ENCODE measurements around the gene PGBD1. TPM values are rescaled to one million over a fixed set of nuclear protein-coding genes. Genes with fewer than 3 reads are reported as not detected.

Gene PGBD1, protein sequence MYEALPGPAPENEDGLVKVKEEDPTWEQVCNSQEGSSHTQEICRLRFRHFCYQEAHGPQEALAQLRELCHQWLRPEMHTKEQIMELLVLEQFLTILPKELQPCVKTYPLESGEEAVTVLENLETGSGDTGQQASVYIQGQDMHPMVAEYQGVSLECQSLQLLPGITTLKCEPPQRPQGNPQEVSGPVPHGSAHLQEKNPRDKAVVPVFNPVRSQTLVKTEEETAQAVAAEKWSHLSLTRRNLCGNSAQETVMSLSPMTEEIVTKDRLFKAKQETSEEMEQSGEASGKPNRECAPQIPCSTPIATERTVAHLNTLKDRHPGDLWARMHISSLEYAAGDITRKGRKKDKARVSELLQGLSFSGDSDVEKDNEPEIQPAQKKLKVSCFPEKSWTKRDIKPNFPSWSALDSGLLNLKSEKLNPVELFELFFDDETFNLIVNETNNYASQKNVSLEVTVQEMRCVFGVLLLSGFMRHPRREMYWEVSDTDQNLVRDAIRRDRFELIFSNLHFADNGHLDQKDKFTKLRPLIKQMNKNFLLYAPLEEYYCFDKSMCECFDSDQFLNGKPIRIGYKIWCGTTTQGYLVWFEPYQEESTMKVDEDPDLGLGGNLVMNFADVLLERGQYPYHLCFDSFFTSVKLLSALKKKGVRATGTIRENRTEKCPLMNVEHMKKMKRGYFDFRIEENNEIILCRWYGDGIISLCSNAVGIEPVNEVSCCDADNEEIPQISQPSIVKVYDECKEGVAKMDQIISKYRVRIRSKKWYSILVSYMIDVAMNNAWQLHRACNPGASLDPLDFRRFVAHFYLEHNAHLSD
- 0.97 and 1.2 TPM in 2 replicates for total RNA-seq (2014; rRNA removed; shearing (Covaris generic))

DNA sequence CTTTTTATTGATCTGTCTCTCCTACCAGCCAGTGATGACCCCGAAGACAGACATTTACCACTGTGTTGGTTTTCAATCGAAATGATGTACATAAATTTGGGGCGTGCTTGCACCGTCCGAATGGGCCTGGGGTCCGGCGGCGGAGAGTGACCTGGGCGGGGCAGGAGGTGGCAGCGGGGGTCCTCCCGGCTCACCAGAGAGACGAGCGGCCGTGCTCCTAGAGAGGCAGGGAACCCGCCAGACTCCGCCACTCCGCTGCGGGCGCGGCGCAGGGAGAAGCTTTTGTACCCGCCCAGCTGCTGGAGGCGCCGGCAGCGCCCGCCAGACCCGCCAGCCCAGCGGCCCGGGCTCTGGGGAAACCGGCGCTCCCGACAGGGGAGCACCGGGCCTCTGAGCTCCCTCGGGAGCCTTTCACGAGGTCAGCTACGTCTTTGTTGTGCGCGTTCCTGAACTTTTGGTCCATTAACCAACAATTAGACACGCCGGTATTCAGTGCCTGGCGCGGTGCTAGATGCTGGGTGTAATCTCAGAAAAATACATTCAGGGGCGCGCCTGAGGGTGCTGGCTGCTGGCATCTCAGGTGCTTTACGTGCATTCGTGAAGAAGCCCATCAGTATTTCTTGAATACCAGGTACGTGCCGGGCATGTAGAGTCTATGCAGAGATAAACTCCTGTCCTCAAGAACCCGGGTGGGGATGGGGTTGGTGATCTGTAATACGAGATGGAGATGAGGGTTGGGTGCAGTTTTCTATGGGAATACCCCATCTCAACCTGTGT lies at the start of gene PGBD1:
Gene PGBD1 (plus strand): TSS at position 285 of the 777 bp plus-strand sequence. CDS start 2,242 bp downstream, outside the sequence.
- peak; percentile 62 for DNase-seq (ENCODE audit: low spot score)

DNA sequence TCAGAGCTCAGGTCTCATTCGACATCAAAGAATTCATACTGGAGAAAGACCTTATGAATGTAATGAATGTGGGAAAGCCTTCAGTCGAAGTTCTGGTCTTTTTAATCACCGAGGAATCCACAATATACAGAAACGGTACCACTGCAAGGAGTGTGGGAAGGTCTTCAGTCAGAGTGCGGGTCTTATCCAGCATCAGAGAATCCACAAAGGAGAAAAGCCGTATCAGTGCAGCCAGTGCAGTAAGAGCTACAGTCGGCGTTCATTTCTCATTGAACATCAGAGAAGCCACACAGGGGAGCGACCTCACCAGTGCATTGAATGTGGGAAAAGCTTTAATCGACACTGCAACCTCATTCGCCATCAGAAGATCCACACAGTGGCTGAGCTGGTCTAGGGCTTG lies 48.6 kb upstream of the PGBD1 start:
- no peak for DNase-seq (ENCODE audit: low spot score)

DNA sequence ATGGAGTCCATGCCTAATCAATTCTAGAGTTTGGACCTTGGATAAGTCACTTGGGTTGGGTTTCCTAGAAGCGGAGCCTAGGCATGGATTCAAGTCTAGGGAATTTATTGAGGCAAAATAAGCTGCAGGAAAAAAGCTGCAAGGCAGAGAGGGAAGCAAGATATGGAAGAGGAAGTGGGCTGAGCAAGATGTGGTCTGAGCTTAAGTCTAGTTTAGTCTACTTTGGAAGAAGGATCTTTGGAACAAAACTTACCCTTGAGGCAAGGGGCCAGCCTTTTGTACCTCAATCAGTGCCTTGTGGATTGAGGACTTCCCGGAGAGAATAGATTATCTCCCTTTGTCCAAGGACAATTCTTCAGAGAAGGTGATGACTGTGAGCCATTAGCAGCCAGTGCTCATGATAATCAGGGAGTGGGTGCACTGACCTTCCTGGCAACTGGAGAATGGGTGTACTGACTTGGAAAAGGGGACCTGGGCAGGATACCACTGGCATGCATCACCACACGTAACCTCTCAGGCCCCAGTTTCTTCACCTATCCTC lies 45.4 kb upstream of the PGBD1 start:
- no peak for DNase-seq (ENCODE audit: low spot score)

DNA sequence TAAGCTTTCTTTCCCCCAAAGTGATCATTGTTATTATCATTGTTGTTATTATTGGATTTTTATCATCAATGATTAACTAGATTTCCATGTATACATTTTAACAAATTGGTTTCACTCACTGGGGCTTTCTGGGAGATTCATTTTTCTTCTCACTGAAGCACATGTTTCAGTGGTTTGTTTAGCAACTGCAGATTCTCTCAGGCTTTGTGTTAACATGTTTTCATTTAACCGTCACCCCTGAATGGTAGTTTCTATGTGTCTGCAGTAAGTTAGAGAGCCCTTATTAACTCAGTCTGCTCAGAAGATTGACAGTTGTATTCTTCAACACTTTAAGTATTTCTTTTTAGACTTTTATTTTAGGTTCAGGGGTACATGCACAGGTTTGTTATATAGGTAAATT lies 41.7 kb upstream of the PGBD1 start:
- no peak for DNase-seq (ENCODE audit: low spot score)

DNA sequence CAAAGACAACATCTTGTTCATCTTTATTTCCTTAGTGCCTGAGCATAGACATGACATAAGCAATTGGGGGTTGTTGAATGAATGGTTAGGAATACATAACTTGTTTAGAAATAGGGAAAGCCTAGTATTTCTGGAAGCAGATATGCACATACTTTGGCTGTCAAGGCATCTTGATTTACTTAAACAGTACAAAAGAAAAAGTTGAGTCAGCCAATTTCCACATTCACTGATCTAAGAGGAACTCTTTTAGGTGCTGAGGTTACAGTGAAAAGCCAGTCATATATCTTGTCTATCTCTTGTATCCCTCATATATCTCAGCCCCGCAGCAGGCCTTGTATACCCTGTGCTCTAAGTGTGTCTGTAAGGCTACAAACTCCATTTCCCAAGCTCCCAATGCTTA lies 40.9 kb upstream of the PGBD1 start:
- DNase-seq (ENCODE audit: low spot score) = no peak

DNA sequence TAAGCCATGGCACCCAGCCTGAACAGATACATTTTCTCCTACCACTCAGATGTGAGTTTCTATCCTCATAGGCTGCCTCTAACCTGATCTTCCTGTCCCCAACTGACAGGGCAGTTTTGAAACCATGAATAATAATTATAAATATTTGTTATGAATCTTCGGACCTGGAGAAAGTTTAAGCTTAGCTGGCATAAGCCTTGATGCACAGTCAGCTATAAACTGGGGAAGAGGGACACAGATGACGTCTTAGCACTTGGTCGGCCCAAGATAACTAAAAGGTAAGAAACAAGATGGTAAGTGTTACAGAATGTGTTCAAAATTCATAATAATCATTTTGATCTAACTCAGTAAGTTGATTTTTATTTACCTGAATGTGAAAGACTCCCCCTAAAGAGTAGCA lies 37.4 kb upstream of the PGBD1 start:
- no peak for DNase-seq (ENCODE audit: low spot score)

DNA sequence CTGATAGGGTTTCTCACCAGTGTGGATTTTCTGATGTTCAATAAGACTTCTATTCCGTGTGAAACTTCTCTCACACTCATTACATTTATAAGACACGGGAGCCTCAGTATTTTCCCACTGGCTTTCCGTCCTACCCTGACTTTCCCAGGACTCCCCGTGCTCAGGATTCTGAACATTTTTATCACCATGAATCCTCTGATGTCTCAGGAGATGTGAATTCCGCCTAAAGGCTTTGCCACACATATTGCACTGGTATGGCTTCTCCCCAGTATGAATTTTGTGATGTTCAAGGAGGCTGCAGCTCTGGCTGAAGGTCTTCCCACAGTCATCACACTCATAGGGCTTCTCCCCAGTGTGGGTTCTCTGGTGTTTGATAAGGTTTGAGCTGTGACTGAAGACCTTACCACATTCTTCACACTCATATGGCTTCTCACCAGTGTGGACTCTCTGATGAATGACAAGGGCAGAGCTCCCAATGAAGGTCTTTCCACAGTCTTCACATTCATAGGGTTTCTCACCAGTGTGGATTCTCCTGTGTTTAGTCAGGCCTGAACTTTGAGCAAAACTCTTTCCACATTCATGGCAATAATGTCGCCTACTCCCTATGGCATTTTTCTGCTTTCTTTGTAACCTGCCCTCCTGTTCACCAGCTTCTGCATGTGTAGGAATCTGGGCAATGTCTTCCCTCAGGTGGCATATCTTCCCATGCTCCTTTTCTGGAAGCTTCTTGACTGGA lies 36.0 kb upstream of the PGBD1 start:
- DNase-seq (ENCODE audit: low spot score) = no peak

DNA sequence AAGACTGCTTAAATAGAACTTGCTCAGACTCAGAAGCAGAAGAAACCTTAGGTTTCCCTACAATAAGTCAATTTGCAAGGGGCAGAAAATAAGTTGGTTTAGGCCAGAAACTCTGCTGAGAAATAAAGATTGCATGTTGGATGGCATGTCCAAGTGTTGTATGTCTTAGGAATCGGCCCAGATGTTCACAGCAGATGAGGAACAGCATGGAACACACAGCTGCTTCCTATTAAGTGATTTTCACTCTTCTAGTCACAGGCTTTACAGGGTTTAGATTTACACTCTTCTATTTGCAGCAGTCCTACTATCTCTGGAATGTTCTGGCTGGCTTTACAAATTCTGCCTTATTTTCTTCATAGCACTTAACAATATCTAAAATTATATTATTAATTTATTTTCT lies 32.5 kb upstream of the PGBD1 start:
- DNase-seq (ENCODE audit: low spot score) = no peak

DNA sequence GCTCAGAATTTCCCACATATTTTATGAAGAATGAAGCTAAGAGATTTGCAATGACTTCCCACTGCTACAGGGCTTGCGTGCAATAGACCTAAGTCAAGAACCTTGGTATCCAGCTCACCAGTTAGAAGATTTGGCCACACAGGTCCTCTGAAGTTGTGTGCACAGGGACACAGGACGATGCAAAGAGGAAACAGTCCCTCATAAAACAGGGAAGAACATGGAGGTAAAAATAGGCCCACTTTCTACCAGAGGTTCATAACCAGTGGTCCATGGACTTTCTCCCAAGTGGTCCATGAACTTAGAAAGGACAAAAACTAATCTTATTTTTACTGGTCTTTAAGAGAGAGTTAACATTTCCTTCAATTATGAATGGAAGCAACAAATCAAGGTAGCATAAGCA lies 30.6 kb upstream of the PGBD1 start:
- no peak for DNase-seq (ENCODE audit: low spot score)

DNA sequence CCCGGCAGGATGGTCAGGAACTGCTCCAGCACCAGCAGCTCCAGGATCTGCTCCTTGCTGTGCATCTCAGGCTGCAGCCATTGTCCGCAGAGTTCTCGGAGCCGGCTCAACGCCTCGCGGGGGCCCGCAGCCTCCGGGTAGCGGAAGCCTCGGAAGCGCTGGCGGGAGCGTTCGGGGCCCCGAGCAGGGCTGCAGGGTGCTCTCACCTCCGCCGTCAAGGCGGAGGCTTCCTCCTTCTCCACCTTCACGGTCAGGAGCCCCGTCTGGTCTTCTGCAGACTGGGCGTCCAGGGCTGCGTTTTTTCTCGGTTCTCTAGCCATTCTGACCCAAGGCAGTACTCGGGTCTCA lies 29.7 kb upstream of the PGBD1 start:
- no peak for DNase-seq (ENCODE audit: low spot score)

DNA sequence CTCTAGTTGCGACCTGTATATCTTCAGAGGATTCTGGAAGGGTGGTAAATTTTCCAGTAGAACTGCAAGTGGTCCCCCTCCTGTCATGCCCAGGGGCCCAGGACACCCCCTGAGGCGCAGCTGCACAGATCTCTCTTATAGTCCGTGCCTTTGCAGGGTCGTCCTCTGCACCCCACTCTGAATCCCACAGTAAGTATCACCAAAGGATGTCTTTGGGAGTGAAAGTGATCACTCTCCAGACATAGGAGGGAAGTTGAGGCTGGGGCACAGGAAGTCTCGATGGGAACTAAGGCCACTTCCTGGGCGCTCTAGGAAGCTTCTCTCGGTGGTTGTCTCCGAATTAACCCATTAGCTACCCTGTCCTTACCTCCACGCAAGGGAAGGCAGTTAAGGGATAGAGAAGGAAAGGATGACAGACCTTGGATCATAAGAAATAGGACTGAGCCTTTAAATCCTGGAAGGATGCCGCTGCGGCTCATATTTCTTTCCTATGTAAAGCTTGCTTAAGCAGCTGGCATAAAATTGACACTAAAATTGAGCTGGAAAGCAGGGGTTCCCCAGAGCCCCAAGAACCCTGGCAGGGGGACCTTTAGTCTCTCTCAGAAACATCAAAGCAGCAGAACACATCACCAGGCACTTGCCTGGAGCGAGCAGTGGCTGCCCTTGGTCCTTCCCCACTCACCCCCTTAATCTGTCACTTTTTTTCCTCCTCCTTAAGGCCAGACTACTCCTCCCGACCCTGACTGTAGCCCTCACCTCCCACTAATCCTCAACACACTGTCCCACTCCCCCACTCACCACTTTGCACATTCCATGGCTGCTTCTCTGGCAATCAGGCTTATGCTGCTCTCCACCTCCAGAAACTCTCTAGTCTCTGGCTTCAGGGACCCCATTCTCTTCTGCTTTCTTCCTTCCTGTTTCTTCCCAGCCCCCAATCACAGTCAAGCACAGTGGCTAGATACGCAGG lies 29.1 kb upstream of the PGBD1 start, which contains the start of gene ZKSCAN4:
Gene ZKSCAN4 (minus strand): TSS at position 261 of the 967 bp plus-strand sequence. CDS start 289 bp downstream, outside the sequence.
- peak; percentile 95 for DNase-seq (ENCODE audit: low spot score)

DNA sequence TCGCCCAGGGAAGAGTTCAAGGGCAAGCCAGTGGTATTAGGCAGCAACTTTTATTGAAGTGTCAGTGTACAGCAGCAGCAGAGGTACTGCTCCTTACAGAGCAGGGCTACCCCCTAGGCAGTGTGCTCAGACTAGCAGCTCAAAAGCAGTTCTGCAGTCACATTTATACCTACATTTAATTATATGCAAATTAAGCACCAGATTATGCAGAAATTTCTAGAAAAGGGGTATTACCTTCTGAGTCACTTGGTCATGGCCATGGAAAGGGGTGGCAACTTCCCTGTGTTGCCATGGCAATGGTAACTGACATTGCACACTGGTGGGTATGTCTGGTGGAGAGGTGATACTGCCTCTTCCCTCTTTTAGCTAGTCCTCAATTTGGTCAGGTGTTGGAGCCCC lies 27.3 kb upstream of the PGBD1 start:
- no peak for DNase-seq (ENCODE audit: low spot score)

DNA sequence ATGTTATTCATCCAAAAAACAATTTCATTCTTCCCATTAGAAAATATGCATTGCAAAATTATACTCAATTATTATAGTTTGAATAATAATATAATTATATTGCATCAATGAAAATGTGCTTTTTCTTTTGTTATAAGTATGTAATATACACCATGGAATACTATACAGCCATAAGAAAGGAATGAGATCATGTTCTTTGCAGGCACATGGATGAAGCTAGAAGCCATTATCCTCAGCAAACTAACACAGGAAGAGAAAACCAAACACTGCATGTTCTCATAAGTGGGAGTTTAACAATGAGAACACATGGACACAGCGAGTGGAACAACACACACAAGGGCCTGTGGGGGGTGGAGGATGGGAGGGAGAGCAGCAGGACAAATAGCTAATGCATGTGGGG lies 24.3 kb upstream of the PGBD1 start:
- no peak for DNase-seq (ENCODE audit: low spot score)

DNA sequence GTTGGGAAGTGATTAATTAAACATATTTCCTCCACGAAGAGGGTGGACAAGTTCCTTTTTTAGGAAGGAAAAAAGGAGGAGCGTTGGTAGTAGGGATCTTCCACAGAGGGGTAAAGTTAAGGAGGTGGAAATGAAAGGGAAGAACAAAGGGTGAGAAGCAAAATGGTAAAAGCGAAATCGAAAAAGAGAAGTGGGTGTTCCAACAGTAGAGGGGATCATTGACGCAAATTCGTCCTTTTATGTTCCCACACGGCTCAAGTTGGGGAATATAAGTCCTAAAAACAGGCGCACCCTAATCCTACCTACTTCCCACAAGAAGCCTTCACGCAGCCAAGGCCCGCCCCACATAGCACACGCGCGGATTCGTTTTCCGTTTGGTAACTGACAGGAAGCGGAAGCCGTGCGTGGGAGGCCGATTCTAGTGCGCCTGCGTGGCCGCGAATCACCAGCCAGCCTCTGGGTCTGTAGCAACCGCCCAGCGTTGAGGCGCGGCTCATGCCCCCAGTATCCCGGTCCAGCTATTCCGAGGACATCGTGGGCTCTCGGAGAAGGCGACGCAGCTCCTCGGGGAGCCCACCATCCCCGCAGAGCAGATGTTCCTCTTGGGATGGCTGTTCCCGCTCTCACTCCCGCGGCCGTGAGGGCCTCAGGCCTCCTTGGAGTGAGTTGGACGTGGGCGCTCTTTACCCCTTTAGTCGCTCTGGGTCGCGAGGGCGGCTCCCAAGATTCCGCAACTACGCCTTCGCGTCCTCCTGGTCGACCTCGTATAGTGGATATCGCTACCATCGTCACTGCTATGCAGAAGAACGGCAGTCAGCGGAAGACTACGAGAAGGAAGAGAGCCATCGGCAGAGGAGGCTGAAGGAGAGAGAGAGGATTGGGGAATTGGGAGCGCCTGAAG lies 22.2 kb upstream of the PGBD1 start, which contains the start of gene NKAPL:
Gene NKAPL (plus strand): TSS at position 421 of the 901 bp plus-strand sequence. CDS start 75 bp downstream, at position 496.
- no peak for DNase-seq (ENCODE audit: low spot score)

DNA sequence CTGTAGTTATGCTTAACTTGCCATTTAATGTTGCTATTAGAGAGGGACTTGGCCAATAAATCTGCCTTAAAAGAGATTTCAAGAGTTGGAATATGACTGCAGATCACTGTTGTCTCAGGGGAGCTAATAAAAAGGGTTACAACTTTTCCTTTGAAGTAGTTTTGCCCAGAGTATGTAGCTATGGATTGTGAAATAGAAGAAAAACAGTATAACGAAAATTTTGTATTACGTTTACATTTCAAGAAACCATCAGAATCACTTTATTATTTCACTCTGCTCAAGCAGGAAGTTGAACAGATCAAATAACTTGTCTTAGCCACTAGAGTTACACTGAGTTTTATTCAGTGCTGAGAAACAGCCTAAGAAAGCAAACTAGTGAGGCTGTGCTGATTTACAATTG lies 17.4 kb upstream of the PGBD1 start:
- no peak for DNase-seq (ENCODE audit: low spot score)

DNA sequence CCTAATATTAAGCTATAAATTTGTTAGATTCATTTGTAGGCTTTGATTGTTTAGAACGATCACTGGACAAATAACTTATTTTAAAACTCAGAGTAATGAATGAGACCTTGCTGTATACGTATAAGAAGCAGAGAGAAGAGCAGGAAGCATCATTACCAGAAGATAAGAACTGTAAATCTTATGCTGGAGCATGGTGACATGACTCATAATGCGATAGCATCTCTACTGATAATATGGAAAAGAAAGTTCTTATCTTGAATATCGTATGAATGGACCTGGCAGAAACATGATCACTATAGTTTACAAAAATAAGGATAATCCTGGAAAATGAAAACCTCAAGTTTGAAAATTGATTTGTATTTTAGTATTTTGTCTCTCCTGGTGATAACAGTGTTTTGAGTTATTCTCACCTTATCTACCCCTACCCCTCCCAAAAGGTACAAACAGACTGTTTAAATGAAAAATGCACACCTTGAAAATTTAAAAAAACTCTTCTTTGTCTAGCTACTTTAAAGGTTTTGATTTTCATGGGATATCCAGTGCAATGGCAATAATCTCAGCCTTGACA lies 16.5 kb upstream of the PGBD1 start:
- DNase-seq (ENCODE audit: low spot score) = no peak

DNA sequence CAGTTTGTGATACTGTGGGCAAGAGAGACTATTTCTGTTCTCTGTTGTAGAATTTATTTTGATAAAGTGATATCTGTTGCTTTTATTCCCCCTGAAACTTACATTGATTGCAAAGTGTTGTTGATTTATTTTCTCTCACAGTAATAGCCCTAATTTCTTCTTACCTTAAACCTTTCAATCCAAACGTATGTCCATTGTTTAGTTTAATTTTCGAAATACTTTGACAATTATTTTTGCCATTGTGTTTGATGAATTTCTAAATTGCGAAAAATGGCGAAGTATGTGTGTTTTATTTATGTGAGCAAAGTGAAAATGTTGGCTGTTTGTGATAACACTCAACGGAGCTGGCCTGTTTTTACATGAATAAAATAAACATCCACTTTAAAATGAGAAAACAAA lies 14.8 kb upstream of the PGBD1 start:
- no peak for DNase-seq (ENCODE audit: low spot score)
